Duodenal mucosa (tissue), 2 donors: ENCODE data around the gene RNASE12.
"Not testable (repeated sequence)": the region's sequence is repeated elsewhere in the genome, so short reads cannot be mapped to it uniquely, and the experiment has no call there.

Source experiments
- H3K27ac ChIP-seq: one replicate; pipeline ENCODE4 v1.7.0; 2013; ENCODE audit warnings: low read depth, low read length
- H3K27me3 ChIP-seq, 2 donors: one replicate each; pipeline ENCODE4 v1.7.0; 2013; ENCODE audit warnings: low read length in 2 of 2, control low read depth in 1 of 2; ENCODE audit not compliant: insufficient read depth in 2 of 2, control insufficient read depth in 1 of 2
- H3K36me3 ChIP-seq, 2 donors: one replicate each; pipeline ENCODE4 v1.7.0; 2013; ENCODE audit warnings: low read length in 2 of 2, control low read depth in 1 of 2; ENCODE audit not compliant: insufficient read depth in 2 of 2, control insufficient read depth in 1 of 2
- H3K4me1 ChIP-seq, 2 donors: one replicate each; pipeline ENCODE4 v1.7.0; 2013; ENCODE audit warnings: low read length in 2 of 2, control low read depth in 1 of 2; ENCODE audit not compliant: insufficient read depth in 2 of 2, control insufficient read depth in 1 of 2
- H3K4me3 ChIP-seq, 2 donors: one replicate each; pipeline ENCODE4 v1.7.0; 2013; ENCODE audit warnings: low read length in 2 of 2, low read depth in 1 of 2
- H3K9ac ChIP-seq, 2 donors: one replicate each; pipeline ENCODE4 v1.7.0; 2013; ENCODE audit warnings: low read length in 2 of 2, low read depth in 1 of 2
- H3K9me3 ChIP-seq, 2 donors: one replicate each; pipeline ENCODE4 v1.7.0; 2013; ENCODE audit warnings: low read length in 2 of 2, control low read depth in 1 of 2; ENCODE audit not compliant: control insufficient read depth in 1 of 2

RNASE12 gene

DNA sequence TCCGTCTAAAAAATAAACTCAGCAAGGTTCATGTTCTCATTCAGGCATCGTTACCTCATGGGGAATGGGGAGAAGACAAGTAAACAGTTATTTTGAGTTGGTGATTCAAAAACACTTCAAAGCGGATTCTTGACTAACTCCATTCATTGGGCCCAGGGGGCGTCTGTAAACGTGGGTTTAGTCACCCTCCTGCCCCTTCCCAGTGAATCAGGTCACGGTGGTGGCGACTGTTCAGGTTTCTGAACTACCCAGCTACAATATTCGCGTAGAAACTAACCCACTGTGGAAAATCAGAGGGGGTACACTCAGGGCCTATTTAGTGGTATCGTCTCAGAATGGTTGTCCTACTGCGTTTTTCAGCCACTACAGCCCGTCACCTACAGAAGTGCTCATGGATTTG is 35.1 kb upstream of the RNASE12 start:
- Histone ChIP-seq H3K9me3 (no peaks in the 10 kb centered on the region), H3K36me3 (no peaks in the 10 kb centered on the region), H3K27ac (no peak overlapping the region), H3K9ac (no peak overlapping the region), H3K27me3 (peaks cover 0 to 5% of the 10 kb centered on the region in 2 donors), H3K4me1 (peaks cover 14 to 17% of the 10 kb centered on the region in 2 donors), H3K4me3 (no peak overlapping the region)

GRCh38 chr14:20624495-20625070 is 33.4 kb upstream of the RNASE12 start:
- H3K27me3 ChIP-seq: peaks cover 0 to 5% of the 10 kb centered on the region in 2 donors
- peak overlapping the region; percentile 48 to 53 for H3K4me3 ChIP-seq
- no peak overlapping the region for H3K27ac ChIP-seq
- no peaks in the 10 kb centered on the region for H3K9me3 ChIP-seq
- peak overlapping the region in 1 of 2 donors; percentile 12 for H3K9ac ChIP-seq
- H3K4me1 ChIP-seq: peaks cover 15 to 17% of the 10 kb centered on the region in 2 donors
- H3K36me3 ChIP-seq: no peaks in the 10 kb centered on the region

GRCh38 chr14:20623798-20624197 is 32.6 kb upstream of the RNASE12 start:
- H3K9me3 ChIP-seq: no peaks in the 10 kb centered on the region
- H3K4me3 ChIP-seq: no peak overlapping the region
- peaks cover 0 to 5% of the 10 kb centered on the region in 2 donors for H3K27me3 ChIP-seq
- H3K36me3 ChIP-seq: no peaks in the 10 kb centered on the region
- peaks cover 15 to 17% of the 10 kb centered on the region in 2 donors for H3K4me1 ChIP-seq
- no peak overlapping the region for H3K9ac ChIP-seq
- no peak overlapping the region for H3K27ac ChIP-seq

- H3K36me3 ChIP-seq: no peaks in the 10 kb centered on the region
- no peak overlapping the region for H3K4me3 ChIP-seq
- no peaks in the 10 kb centered on the region for H3K9me3 ChIP-seq
- no peak overlapping the region for H3K9ac ChIP-seq
- H3K27me3 ChIP-seq: no peaks in the 10 kb centered on the region
- peaks cover 15 to 17% of the 10 kb centered on the region in 2 donors for H3K4me1 ChIP-seq
- H3K27ac ChIP-seq: no peak overlapping the region
These were observed 31.7 kb upstream of the RNASE12 start for GRCh38 chr14:20622816-20623291.

DNA sequence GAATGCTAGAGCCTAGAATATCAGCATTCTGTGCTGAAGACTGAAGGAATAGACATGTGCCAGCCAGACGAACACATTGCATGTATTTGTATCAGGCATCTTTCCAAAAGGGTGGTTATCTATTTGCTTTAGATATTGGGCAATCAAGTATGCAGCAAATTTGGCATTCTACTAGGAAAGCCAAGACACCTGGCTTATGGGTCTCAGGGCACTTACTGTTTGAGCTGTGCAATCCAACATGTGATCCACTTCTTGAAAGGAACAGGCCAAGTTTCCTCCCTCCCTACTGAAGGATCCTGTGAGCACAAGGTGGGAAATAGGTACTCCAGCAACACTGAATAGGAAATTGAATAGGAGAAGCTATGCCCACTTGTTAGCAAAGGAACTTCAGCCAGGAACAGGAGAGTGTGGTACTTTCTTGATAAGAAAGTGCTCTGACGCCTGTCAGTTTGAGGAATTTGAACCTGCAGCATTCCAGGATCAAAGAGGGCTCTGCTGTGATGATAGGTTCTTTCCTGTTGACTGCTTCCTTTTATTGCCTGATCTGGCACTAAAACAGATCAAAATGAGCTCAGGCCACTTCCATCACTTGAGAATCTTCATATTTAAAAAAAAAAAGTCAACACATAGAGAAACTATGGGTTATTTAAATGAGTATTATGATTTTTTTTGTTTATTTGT is 29.8 kb upstream of the RNASE12 start:
- Histone ChIP-seq H3K4me1 (peaks cover 15 to 17% of the 10 kb centered on the region in 2 donors), H3K9me3 (no peaks in the 10 kb centered on the region), H3K27ac (no peak overlapping the region), H3K4me3 (no peak overlapping the region), H3K9ac (no peak overlapping the region), H3K27me3 (no peaks in the 10 kb centered on the region), H3K36me3 (no peaks in the 10 kb centered on the region)

DNA sequence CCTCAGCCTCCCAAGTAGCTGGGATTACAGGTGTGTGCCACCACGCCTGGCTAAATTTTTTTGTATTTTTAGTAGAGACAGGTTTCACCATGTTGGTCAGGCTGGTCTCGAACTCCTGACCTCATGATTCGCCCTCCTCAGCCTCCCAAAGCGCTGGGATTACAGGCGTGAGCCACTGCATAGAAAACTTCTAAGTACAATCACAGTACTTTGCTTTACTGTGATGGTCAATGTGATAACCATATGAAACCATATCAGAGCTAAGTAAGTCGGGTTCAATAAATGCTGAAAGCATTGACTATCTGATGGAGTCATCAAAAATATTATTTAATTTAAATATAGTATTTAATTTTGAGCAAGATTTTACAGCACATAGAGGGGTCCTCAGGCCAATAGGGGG is 28.5 kb upstream of the RNASE12 start:
- H3K9me3 ChIP-seq, H3K27me3 ChIP-seq: not testable (repeated sequence)

DNA sequence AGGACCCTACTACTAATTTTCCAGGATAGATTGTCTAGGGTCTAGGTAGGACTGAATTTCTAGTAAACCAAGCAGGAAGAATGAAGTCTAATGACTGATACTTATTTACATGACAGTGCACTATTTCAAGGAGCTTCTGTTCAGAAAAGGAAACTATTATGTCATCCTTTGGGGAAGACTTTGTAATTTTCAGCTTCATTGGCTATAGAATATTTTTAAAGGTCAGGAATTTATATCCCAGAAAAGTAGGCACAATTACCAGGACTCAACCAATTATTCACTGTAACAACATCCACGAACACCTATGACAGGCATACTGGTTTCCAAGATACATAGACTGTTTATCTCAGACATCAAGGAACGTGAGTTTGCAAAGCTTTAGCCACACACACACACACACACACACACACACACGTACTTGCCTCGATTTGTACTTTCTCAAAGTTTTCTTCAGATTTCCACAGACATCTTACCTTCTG is 27.1 kb upstream of the RNASE12 start:
- H3K27me3 ChIP-seq: no peaks in the 10 kb centered on the region
- no peak overlapping the region for H3K27ac ChIP-seq
- H3K4me1 ChIP-seq: peaks cover 18 to 20% of the 10 kb centered on the region in 2 donors
- no peaks in the 10 kb centered on the region for H3K36me3 ChIP-seq
- no peak overlapping the region for H3K4me3 ChIP-seq
- H3K9me3 ChIP-seq: no peaks in the 10 kb centered on the region
- H3K9ac ChIP-seq: no peak overlapping the region

More for the DNA sequence above, 28.5 kb upstream of the RNASE12 start:
- H3K4me3 ChIP-seq, H3K27ac ChIP-seq, H3K36me3 ChIP-seq, H3K9ac ChIP-seq: not testable (repeated sequence)
- peaks cover 9 to 11% of the 10 kb centered on the region in 2 donors for H3K4me1 ChIP-seq

DNA sequence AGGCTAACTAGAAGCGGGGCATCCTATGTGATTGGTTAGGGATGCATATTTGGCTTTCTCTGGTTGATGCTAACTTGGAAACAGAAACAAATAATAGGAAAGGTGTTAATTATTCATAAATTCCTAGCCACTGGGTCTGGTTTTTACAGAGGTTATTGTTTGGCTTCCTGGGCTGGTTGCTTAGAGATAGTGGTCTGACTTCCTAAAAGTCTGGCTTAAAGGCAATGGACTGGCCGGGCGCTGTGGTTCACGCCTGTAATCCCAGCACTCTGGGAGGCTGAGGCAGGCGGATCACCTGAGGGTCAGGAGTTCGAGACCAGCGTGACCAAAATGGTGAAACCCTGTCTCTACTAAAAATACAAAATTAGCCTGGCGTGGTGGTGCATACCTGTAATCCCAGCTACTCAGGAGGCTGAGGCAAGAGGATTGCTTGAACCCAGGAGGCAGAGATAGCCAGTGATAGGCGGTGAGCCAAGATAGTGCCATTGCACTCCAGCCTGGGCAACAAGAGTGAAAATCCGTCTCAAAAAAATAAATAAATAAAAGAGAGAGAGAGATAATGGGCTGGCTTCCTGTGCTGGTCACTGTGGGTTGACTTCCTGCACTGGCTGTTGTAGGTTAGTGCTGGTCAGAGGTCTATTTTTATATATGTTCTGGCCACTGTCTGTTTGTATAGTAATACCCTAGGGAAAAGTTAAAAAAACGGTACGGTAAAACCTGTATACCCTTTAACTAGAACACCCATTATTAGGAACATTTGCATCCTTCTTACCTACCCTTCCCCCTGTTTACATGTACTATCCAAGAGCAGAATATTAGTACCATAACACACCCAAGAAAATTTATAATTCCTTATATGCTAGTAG is 26.2 kb upstream of the RNASE12 start:
- H3K4me3 ChIP-seq: no peak overlapping the region
- no peak overlapping the region for H3K9ac ChIP-seq
- H3K27me3 ChIP-seq: no peaks in the 10 kb centered on the region
- H3K9me3 ChIP-seq: no peaks in the 10 kb centered on the region
- H3K27ac ChIP-seq: no peak overlapping the region
- no peaks in the 10 kb centered on the region for H3K36me3 ChIP-seq
- H3K4me1 ChIP-seq: peaks cover 23% of the 10 kb centered on the region in 2 donors

DNA sequence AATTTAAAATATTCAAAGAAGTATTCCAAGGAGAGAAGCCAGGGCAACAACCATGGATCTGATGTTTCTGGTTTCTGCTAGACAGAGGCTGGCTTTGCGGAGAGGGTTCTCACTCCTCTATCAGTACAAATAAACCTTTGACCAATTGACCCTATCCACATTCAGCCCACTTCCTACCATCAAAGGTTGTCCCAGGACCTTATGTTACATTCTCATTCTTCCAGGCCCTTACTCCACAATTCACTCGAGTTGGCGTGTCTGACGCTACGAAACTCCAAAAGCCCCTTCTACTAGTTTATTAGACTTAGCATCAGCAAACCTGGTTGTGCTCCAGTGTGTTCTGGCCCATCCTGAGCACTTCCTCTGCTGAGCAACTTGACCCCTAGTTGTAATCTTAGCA is 24.8 kb upstream of the RNASE12 start:
- Histone ChIP-seq H3K27me3 (no peaks in the 10 kb centered on the region), H3K4me3 (no peak overlapping the region), H3K4me1 (peaks cover 26 to 31% of the 10 kb centered on the region in 2 donors), H3K27ac (no peak overlapping the region), H3K36me3 (no peaks in the 10 kb centered on the region), H3K9me3 (no peaks in the 10 kb centered on the region), H3K9ac (no peak overlapping the region)
